ENCODE measurements around the gene NCOA7.

GRCh38 chr6:125949069-125949468, 158.3 kb downstream of the NCOA7 start:
- TF ChIP-seq CTCF (IDR thresholded peaks at IDR 0.05; ENCODE audit: low read depth, low read length, missing input control) (no peak), HNF4G (IDR thresholded peaks at IDR 0.05) (no peak), RAD21 (IDR thresholded peaks at IDR 0.05) (no peak), FOXA1 (IDR thresholded peaks at IDR 0.05) (no peak), MAX (IDR thresholded peaks at IDR 0.05) (no peak), REST (IDR thresholded peaks at IDR 0.05) (no peak), RXRA (IDR thresholded peaks at IDR 0.05) (no peak), YY1 (IDR thresholded peaks at IDR 0.05) (no peak), ZBTB33 (IDR thresholded peaks at IDR 0.05) (no peak), ATF3 (IDR thresholded peaks at IDR 0.05) (no peak), EGR1 (IDR thresholded peaks at IDR 0.05; ENCODE audit: low read depth in 2 of 2) (no peak), GABPA (IDR thresholded peaks at IDR 0.05 in 1 of 2, conservative IDR thresholded peaks at IDR 0.05 in 1 of 2) (no peak), TAF1 (conservative IDR thresholded peaks at IDR 0.05) (no peak)

All from liver (tissue), 3 donors.